Epithelial cell of proximal tubule (primary cell): ENCODE results near the gene FLACC1. TPM values are rescaled to one million over a fixed set of nuclear protein-coding genes. Genes with fewer than 3 reads are reported as not detected.
"Not testable (repeated sequence)": the region's sequence is repeated elsewhere in the genome, so short reads cannot be mapped to it uniquely, and the experiment has no call there.

Experiments
- DNase-seq: peaks from one replicate; pipeline ENCODE4 v3.0.0-alpha.2; 2011; ENCODE audit warnings: low read depth
- H3K4me3 ChIP-seq: 2 replicates; pipeline ENCODE4 v1.5.1; 2011; ENCODE audit warnings: low read depth, mild to moderate bottlenecking, low read length
- total RNA-seq: library from RNA; depleted of rRNA; stranded (reverse); fragments of >200 nt; gene quantifications from 2 replicates; pipeline ENCODE4 v1.2.3, GENCODE V29; 2015
- TF ChIP-seq, protein P1 (sequence below): conservative IDR thresholded peaks from 2 replicates; pipeline ENCODE4 v1.5.1; 2012; ENCODE audit warnings: low read depth, mild to moderate bottlenecking, low read length

The FLACC1 gene
- total RNA-seq, 1 donor from 2014 or later: not detected

DNA sequence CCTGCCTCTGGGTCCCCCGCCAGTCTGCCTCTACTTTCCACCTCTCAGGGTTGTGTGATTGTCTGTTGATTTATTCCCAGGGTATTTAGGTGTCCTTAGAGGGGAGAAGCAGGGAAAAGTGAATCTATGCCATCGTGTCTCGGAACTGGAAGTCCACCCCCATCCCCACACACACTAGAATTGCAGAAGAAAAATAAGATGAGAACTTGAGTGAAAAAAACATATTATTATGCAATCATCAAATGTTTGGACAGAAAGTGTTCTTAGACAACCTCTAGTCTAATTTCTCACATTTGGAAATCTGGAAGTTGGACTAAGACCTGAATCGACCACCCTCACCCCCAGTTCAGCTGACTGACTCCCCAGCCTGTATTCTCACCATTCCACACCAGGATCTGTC lies 110.9 kb downstream of the FLACC1 start:
- DNase-seq: no peak
- no peak overlapping the region for H3K4me3 ChIP-seq
- TF ChIP-seq, protein P1, sequence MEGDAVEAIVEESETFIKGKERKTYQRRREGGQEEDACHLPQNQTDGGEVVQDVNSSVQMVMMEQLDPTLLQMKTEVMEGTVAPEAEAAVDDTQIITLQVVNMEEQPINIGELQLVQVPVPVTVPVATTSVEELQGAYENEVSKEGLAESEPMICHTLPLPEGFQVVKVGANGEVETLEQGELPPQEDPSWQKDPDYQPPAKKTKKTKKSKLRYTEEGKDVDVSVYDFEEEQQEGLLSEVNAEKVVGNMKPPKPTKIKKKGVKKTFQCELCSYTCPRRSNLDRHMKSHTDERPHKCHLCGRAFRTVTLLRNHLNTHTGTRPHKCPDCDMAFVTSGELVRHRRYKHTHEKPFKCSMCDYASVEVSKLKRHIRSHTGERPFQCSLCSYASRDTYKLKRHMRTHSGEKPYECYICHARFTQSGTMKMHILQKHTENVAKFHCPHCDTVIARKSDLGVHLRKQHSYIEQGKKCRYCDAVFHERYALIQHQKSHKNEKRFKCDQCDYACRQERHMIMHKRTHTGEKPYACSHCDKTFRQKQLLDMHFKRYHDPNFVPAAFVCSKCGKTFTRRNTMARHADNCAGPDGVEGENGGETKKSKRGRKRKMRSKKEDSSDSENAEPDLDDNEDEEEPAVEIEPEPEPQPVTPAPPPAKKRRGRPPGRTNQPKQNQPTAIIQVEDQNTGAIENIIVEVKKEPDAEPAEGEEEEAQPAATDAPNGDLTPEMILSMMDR: no peak

DNA sequence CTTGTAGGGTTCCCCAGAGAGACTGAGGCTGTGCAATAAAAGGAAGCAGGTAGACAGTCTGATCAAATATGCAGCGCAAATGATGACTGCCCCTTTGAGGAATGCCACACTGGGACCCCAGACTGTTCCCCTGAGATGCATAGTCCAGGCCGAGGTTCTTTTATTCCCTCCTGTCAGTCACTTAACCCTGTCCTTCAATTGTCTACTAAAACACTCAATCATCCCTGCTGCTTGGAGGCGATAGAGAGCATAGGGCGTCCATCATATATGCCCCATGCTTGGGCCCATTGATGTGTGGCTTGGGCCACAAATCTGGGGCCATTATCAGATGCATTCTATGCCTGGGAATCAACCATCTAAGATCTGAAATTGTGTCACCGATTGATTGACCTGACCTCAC lies 112.3 kb downstream of the FLACC1 start:
- no peak overlapping the region for H3K4me3 ChIP-seq
- DNase-seq: no peak
- TF ChIP-seq, protein P1: peak; percentile 5

DNA sequence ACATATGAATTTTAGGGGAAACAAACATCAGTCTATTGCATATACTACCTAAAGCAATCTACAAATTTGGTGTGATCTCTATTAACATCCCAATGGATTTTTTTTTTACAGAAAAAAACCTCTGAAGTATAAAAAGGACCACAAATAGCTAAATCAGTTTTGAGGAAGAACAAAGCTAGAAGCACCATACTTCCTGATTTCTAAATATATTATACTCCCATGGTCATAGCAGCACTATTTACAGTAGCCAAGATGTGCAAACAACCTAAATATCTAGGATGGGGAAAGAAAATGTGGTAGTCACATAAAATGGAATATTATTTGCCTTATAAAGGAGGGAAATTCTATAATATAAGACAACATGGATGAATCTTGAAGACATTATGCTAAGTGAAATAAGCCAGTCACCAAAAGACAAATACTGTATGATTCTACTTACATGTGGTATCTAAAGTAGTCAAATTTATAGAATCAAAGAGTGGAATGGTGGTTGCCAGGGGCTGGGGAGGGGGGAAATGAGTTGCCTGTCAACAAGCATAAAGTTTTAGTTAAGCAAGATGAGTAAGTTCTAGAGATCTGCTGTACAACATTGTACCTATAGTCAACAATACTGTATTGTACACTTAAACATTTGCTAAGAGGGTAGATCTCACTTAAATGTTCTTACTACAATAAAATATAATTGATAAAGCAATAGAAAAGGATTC lies 114.4 kb downstream of the FLACC1 start:
- TF ChIP-seq, protein P1: no peak
- no peak overlapping the region for H3K4me3 ChIP-seq
- DNase-seq: no peak

DNA sequence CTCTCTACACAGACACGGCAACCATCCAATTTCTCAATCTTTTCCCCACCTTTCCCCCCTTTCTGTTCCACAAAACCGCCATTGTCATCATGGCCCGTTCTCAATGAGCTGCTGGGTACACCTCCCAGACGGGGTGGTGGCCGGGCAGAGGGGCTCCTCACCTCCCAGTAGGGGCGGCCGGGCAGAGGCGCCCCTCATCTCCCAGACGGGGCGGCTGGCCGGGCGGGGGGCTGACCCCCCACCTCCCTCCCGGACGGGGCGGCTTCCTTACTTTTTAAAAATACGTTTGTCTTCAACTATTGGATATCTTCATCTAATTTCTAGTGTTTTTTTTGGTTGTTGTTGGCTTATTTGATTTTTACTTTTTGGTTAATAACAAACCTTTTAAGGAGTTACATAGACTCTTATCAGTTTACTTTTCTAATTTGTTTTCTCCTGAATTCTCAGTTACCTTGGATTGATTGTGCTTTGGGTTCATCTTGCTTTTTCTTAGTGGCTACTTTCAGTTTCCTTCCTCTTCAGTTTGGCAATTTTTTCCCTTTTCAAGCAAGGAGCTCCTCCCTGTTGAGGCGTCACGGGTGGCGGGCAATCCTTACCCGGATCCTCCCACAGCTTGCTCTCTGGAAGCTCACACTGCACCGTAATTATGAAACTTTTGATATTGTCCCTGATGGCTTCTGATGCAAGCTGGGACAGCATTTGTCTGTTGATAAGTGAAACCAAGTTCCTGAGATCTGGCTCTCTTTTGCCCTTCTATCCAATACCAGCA lies 117.8 kb downstream of the FLACC1 start:
- not testable (repeated sequence) for H3K4me3 ChIP-seq, DNase-seq

Other genes starting within 250 kb of the FLACC1 start
- 56.2 and 103 TPM in 2 replicates for gene CFLAR, start 241.2 kb downstream of the FLACC1 start, total RNA-seq
- gene CASP10, start 174.2 kb downstream of the FLACC1 start, total RNA-seq: 1.1 and 3.8 TPM in 2 replicates
- gene CASP8, start 96.8 kb downstream of the FLACC1 start, total RNA-seq: 8.2 and 9.9 TPM in 2 replicates
- gene TRAK2, start 94.1 kb upstream of the FLACC1 start, total RNA-seq: 11.2 and 17.9 TPM in 2 replicates
- gene STRADB, start 94.4 kb upstream of the FLACC1 start, total RNA-seq: 27.8 and 31.0 TPM in 2 replicates